NCI-H1105 treated with DMSO at 0.1 percent for 48 hours (cell line): Measurements from ENCODE around the gene PALM.
"Not testable (repeated sequence)": the region's sequence is repeated elsewhere in the genome, so short reads cannot be mapped to it uniquely, and the experiment has no call there.

ENCODE experiments used
- DNase-seq: peaks from one replicate; lab custom pipeline; 2025; lab: John Stamatoyannopoulos, UW

PALM gene

GRCh38 chr19:708154-709143, at the start of gene PALM:
PALM (plus strand) TSS chr19:708935; CDS start chr19:709147, 212 bp downstream.
- DNase-seq, result peak; percentile 21

- DNase-seq, result no peak
Observed at GRCh38 chr19:660793-661426, 47.8 kb upstream of the PALM start.

- no peak for DNase-seq
Observed at GRCh38 chr19:661427-662196, 47.1 kb upstream of the PALM start.

- no peak for DNase-seq
Observed at GRCh38 chr19:662207-662961, 46.4 kb upstream of the PALM start.

- peak; percentile 86 for DNase-seq
Observed at GRCh38 chr19:662962-663681, 45.6 kb upstream of the PALM start, which contains the start of gene RNF126. RNF126 (minus strand) TSS chr19:663214; CDS start chr19:663121, 93 bp downstream.

- no peak for DNase-seq
Observed at GRCh38 chr19:663682-664117, 45.0 kb upstream of the PALM start.

- peak; percentile 78 for DNase-seq
Observed at GRCh38 chr19:664913-665443, 43.8 kb upstream of the PALM start.

GRCh38 chr19:666985-667573, 41.7 kb upstream of the PALM start:
- not testable (repeated sequence) for DNase-seq

- DNase-seq, result not testable (repeated sequence)
Observed at GRCh38 chr19:668675-669434, 39.9 kb upstream of the PALM start.

- DNase-seq, result no peak
Observed at GRCh38 chr19:670609-671075, 38.1 kb upstream of the PALM start.

GRCh38 chr19:674282-675151, 34.2 kb upstream of the PALM start:
- DNase-seq, result no peak

GRCh38 chr19:676007-676338, 32.8 kb upstream of the PALM start:
- DNase-seq, result no peak

GRCh38 chr19:676339-677105, 32.2 kb upstream of the PALM start, which contains the start of gene FSTL3:
FSTL3 (plus strand) TSS chr19:676392; CDS start chr19:676424, 32 bp downstream.
- no peak for DNase-seq

- DNase-seq, result no peak
Observed at GRCh38 chr19:677201-677600, 31.5 kb upstream of the PALM start.

- DNase-seq, result peak; percentile 6
Observed at GRCh38 chr19:677601-678436, 30.9 kb upstream of the PALM start.

- no peak for DNase-seq
Observed at GRCh38 chr19:678791-679388, 29.8 kb upstream of the PALM start.
